GM23248 (cell line): ENCODE measurements around the gene WEE1.

Source experiments
- EZH2 ChIP-seq: fragments of 200-600 bp; sonication (generic); IDR thresholded peaks from 2 replicates; pipeline ENCODE4 v1.6.1; 2018; ENCODE audit warnings: antibody characterized with exemption, mild to moderate bottlenecking; ENCODE audit not compliant: insufficient read depth, poor library complexity, severe bottlenecking
- EZH2phosphoT487 ChIP-seq: fragments of 200-600 bp; sonication (generic); IDR thresholded peaks from 2 replicates; pipeline ENCODE4 v1.6.1; 2018; ENCODE audit warnings: antibody characterized with exemption, moderate library complexity, mild to moderate bottlenecking, low read depth; ENCODE audit not compliant: insufficient read depth

- TF ChIP-seq EZH2phosphoT487 (no peak), EZH2 (no peak)
Measured at GRCh38 chr11:9528573-9529333, 44.7 kb upstream of the WEE1 start.
